HG03354 (cell line): Measurements from ENCODE around the gene CLDN20.

Source experiments
- ATAC-seq: cut with Tn5 transposase; IDR thresholded peaks from one replicate; pipeline ENCODE4 v1.9.1; 2021; ENCODE audit warnings: mild to moderate bottlenecking; ENCODE audit not compliant: unreplicated experiment, poor library complexity, severe bottlenecking

The CLDN20 gene

GRCh38 chr6:155241966-155242365, 21.8 kb upstream of the CLDN20 start:
- no peak for ATAC-seq

- ATAC-seq = no peak
Observed at GRCh38 chr6:155244434-155244833, 19.4 kb upstream of the CLDN20 start.

GRCh38 chr6:155245193-155245592, 18.6 kb upstream of the CLDN20 start:
- no peak for ATAC-seq

GRCh38 chr6:155245831-155246230, 18.0 kb upstream of the CLDN20 start:
- no peak for ATAC-seq

GRCh38 chr6:155246825-155247224, 17.0 kb upstream of the CLDN20 start:
- no peak for ATAC-seq

GRCh38 chr6:155247618-155248007, 16.2 kb upstream of the CLDN20 start:
- no peak for ATAC-seq

- ATAC-seq = no peak
Observed at GRCh38 chr6:155248008-155249001, 15.5 kb upstream of the CLDN20 start.

- no peak for ATAC-seq
Observed at GRCh38 chr6:155250701-155251381, 13.0 kb upstream of the CLDN20 start.

- ATAC-seq = no peak
Observed at GRCh38 chr6:155252581-155252980, 11.2 kb upstream of the CLDN20 start.

GRCh38 chr6:155253337-155253736, 10.5 kb upstream of the CLDN20 start:
- ATAC-seq = no peak

- ATAC-seq = no peak
Observed at GRCh38 chr6:155254139-155254538, 9.7 kb upstream of the CLDN20 start.

GRCh38 chr6:155256122-155256795, 7.6 kb upstream of the CLDN20 start:
- ATAC-seq = no peak

- ATAC-seq = no peak
Observed at GRCh38 chr6:155257796-155258195, 6.0 kb upstream of the CLDN20 start.

GRCh38 chr6:155259204-155259603, 4.6 kb upstream of the CLDN20 start:
- no peak for ATAC-seq

- no peak for ATAC-seq
Observed at GRCh38 chr6:155259897-155260296, 3.9 kb upstream of the CLDN20 start.

GRCh38 chr6:155260686-155261085, 3.1 kb upstream of the CLDN20 start:
- no peak for ATAC-seq

GRCh38 chr6:155261111-155261900, 2.5 kb upstream of the CLDN20 start:
- ATAC-seq = no peak

- no peak for ATAC-seq
Observed at GRCh38 chr6:155262655-155263054, 1.2 kb upstream of the CLDN20 start.

- no peak for ATAC-seq
Observed at GRCh38 chr6:155264693-155265320, 994 bp downstream of the CLDN20 start.
